HG02763 (cell line): Measurements from ENCODE around the gene UQCRC1.

Experiments used
- ATAC-seq: cut with Tn5 transposase; IDR thresholded peaks from one replicate; pipeline ENCODE4 v1.9.1; 2021; ENCODE audit warnings: mild to moderate bottlenecking, moderate library complexity; ENCODE audit not compliant: unreplicated experiment

Gene UQCRC1

GRCh38 chr3:48599509-48600285, 9.7 kb downstream of the UQCRC1 start:
- ATAC-seq, result no peak

GRCh38 chr3:48599077-48599501, 10.4 kb downstream of the UQCRC1 start:
- ATAC-seq, result no peak

- ATAC-seq, result no peak
Measured at GRCh38 chr3:48598323-48599076, 10.9 kb downstream of the UQCRC1 start.

GRCh38 chr3:48597408-48597800, 12.0 kb downstream of the UQCRC1 start:
- ATAC-seq, result no peak

GRCh38 chr3:48596676-48597407, 12.6 kb downstream of the UQCRC1 start:
- ATAC-seq, result no peak

- no peak for ATAC-seq
Measured at GRCh38 chr3:48596157-48596556, 13.3 kb downstream of the UQCRC1 start.

- no peak for ATAC-seq
Measured at GRCh38 chr3:48595526-48596121, 13.8 kb downstream of the UQCRC1 start.

GRCh38 chr3:48595075-48595525, 14.3 kb downstream of the UQCRC1 start, which contains the start of gene COL7A1:
Gene COL7A1, minus strand, starts transcription at chr3:48595329. Its CDS starts 170 bp downstream, at chr3:48595159.
- no peak for ATAC-seq

- no peak for ATAC-seq
Measured at GRCh38 chr3:48594417-48595049, 14.9 kb downstream of the UQCRC1 start.

GRCh38 chr3:48593337-48593736, 16.1 kb downstream of the UQCRC1 start:
- ATAC-seq, result no peak

GRCh38 chr3:48592519-48593087, 16.8 kb downstream of the UQCRC1 start:
- no peak for ATAC-seq

GRCh38 chr3:48591886-48592518, 17.4 kb downstream of the UQCRC1 start:
- ATAC-seq, result no peak

- ATAC-seq, result no peak
Measured at GRCh38 chr3:48591436-48591835, 18.0 kb downstream of the UQCRC1 start.

GRCh38 chr3:48588230-48588629, 21.2 kb downstream of the UQCRC1 start:
- no peak for ATAC-seq

- ATAC-seq, result no peak
Measured at GRCh38 chr3:48587686-48588085, 21.8 kb downstream of the UQCRC1 start.

- ATAC-seq, result no peak
Measured at GRCh38 chr3:48585411-48585810, 24.0 kb downstream of the UQCRC1 start.

- no peak for ATAC-seq
Measured at GRCh38 chr3:48584836-48585235, 24.6 kb downstream of the UQCRC1 start.

GRCh38 chr3:48581621-48582481, 27.6 kb downstream of the UQCRC1 start:
- no peak for ATAC-seq

- no peak for ATAC-seq
Measured at GRCh38 chr3:48576647-48577046, 32.8 kb downstream of the UQCRC1 start.
